D721Med (cell line): ENCODE measurements around the gene CCDC74A.
"Not testable (repeated sequence)": the region's sequence is repeated elsewhere in the genome, so short reads cannot be mapped to it uniquely, and the experiment has no call there.

ENCODE experiments used
- DNase-seq: peaks from one replicate; pipeline ENCODE4 v3.0.0; 2011; ENCODE audit warnings: low spot score; ENCODE audit not compliant: insufficient read length
- FAIRE-seq: peaks from 2 replicates; lab custom pipeline; 2011; peaks lifted over from hg19 to GRCh38; lab: Jason Lieb, UNC
- CTCF ChIP-seq: IDR thresholded peaks from 2 replicates; pipeline ENCODE4 v1.5.1; 2012; ENCODE audit warnings: mild to moderate bottlenecking, control low read depth; ENCODE audit not compliant: insufficient read depth; ENCODE audit errors: missing control alignments

Gene CCDC74A

GRCh38 chr2:131516011-131516410 lies 11.7 kb upstream of the CCDC74A start:
- FAIRE-seq = no peak
- no peak for TF ChIP-seq CTCF
- no peak for DNase-seq

GRCh38 chr2:131516621-131517020 lies 11.1 kb upstream of the CCDC74A start:
- peak; percentile 36 for TF ChIP-seq CTCF
- not testable (repeated sequence) for DNase-seq, FAIRE-seq

DNA sequence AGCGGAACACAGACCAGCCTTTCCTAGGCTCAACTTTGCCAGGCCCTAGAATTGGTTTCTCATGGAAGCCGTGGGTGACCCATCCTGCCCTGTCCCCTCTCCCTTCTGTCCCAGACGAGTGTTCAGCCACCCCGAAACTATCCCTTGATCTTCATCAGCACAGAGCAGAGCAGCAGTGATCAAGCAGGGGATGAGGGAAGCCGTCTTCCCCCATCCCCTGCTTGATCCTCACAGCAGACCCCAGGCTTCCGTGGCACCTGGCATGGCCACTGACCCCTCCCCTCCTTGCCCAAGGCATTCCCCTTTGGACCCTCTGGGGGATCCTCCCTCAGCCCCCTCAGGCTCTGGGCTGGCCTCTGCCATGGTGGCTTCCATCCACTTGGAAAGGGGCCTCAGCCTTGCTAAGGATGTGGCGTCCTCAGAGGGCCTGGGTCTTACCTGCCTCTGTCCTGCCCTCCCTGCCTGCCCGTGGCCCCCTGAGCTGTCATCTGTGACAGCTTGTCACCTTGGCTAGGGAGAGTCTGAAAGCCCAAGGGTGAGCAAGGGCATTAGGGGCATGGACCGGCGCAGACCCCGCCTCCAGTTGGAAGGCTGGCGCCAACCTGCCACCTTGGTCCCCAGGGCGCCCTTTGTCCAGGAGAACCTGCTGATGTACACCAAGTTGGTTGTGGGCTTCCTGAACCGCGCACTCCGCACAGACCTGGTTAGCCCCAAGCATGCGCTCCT lies 10.4 kb upstream of the CCDC74A start:
- FAIRE-seq = no peak
- TF ChIP-seq CTCF = no peak
- DNase-seq = no peak

DNA sequence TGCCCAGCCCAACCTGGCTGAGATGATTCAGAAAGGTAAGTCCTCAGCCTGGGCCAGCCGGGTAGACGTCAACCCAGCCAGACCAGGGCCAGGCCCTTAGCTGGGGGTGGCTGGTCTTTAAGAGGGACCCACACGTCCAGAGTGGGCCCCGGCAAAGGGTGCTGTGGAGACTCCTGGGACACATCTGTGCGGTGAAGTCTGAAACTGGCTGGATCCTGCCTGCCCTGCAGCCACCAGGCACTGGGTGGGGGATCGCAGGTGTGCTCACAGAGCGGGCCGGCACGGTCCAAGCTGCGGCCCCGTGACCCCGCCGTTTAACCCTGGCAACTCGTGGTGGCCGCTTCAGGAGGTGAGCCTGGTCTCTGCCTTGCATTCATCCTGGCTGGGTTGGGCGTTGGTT lies 9.8 kb upstream of the CCDC74A start:
- FAIRE-seq, DNase-seq: not testable (repeated sequence)

DNA sequence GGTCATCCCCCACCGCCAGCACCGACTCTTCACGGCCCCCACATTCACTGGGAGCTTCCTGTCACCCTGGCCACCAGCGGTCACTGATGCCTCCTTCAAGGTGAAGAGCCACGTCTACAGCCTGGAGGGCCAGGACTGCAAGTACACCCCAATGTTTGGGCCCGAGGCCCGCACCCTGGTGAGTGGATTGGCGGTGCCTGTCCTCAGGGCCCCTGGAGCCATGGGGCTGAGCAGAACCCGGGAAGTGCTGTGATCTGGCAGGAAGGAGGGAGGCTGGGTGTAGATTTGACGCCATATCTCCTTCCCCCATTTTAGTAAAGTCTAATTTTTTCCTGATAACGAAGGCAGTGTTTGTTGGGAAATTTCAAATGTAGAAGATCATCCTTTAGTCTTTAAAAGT lies 9.2 kb upstream of the CCDC74A start:
- DNase-seq, FAIRE-seq: not testable (repeated sequence)

- TF ChIP-seq CTCF = no peak
- no peak for DNase-seq
- FAIRE-seq = no peak
These were observed 8.2 kb upstream of the CCDC74A start for GRCh38 chr2:131519466-131519865.

GRCh38 chr2:131519871-131520470 lies 7.7 kb upstream of the CCDC74A start:
- DNase-seq, FAIRE-seq: not testable (repeated sequence)

GRCh38 chr2:131520526-131520925 lies 7.2 kb upstream of the CCDC74A start:
- FAIRE-seq (no peak), DNase-seq (no peak)
- TF ChIP-seq CTCF = no peak

- not testable (repeated sequence) for FAIRE-seq, DNase-seq
These were observed 6.2 kb upstream of the CCDC74A start for GRCh38 chr2:131521524-131521923.
